HG03060 (cell line): ENCODE results near the gene SLX4.
"Not testable (repeated sequence)": the region's sequence is repeated elsewhere in the genome, so short reads cannot be mapped to it uniquely, and the experiment has no call there.

Experiments
- ATAC-seq: cut with Tn5 transposase; IDR thresholded peaks from one replicate; pipeline ENCODE4 v1.9.1; 2021; ENCODE audit warnings: low read depth, moderate number of reproducible peaks; ENCODE audit not compliant: unreplicated experiment

SLX4 gene

GRCh38 chr16:3611146-3611975, at the start of gene SLX4:
Gene SLX4 (minus strand): TSS chr16:3611606. CDS start chr16:3608964, 2,642 bp downstream.
- peak; percentile 50 for ATAC-seq

GRCh38 chr16:3659251-3659650, 47.8 kb upstream of the SLX4 start:
- ATAC-seq, result no peak

DNA sequence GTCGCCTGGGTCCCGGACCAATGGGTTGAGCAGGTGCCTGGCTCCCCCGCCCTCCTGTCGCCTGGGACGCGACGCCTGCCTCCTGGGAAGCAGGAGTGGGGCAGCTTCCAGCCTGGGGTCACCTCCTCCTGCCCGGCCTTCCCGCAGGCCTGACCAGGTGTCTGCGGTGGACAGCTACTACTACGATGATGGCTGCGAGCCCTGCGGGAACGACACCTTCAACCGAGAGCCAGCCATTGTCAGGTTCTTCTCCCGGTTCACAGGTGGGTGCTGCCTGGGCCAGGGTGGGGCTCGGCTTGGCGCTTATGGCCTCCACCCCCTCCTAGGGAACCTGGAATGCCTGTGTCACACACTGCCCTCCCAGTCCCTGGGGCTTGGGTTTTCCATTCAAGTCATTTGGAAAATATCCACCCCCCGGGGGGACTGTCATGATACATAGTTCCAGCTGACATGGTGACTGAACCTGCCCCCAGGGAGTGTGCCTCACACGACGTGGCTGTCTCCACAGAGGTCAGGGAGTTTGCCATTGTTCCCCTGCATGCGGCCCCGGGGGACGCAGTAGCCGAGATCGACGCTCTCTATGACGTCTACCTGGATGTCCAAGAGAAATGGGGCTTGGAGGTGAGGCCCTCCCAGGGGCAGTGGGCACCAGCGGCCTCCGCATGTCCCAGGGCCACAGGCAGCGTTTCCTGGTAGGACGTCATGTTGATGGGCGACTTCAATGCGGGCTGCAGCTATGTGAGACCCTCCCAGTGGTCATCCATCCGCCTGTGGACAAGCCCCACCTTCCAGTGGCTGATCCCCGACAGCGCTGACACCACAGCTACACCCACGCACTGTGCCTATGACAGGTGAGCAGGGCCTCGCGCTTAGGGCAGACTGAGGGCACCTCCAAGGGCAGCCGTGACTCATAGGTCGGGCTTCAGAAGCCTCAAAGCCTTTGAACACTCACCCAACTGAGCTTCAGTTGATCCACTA, 45.4 kb upstream of the SLX4 start:
- ATAC-seq, result no peak

DNA sequence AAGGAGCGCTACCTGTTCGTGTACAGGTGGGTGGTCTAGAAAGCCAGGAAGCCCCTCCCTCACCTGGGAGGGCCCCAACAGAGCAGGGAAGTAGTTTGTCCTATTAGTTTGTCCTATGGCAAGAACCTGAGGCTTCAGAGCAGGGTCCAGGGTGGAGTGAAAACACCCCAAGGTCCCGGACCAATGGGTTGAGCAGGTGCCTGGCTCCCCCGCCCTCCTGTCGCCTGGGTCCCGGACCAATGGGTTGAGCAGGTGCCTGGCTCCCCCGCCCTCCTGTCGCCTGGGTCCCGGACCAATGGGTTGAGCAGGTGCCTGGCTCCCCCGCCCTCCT, 44.7 kb upstream of the SLX4 start:
- ATAC-seq, result not testable (repeated sequence)

DNA sequence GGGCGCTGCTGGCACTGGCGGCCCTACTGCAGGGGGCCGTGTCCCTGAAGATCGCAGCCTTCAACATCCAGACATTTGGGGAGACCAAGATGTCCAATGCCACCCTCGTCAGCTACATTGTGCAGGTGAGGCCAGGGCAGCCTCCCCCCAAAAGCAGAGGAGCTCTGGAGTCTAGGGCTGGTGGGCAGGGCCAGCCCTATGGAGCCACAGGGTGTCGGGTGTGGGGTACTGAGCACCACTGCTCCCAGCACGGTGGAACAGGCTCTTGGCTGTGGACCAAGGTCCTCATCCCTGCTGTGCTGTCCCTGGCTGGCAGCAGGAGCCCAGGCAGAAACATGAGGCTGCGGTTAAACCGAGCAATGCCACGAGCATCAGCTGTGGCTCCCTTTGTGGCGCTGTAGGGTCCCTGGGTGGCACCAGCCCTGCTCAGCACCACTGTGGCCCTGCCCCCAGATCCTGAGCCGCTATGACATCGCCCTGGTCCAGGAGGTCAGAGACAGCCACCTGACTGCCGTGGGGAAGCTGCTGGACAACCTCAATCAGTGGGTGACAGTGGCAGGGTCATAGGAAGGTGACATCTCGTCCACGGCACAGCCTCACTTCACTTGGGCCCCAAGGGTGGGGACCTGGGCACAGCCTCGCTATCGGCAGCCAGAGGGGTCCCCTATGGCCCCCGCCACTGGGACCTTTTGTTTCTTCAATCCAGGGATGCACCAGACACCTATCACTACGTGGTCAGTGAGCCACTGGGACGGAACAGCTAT, 44.2 kb upstream of the SLX4 start:
- no peak for ATAC-seq

- no peak for ATAC-seq
Observed at GRCh38 chr16:3655030-3655395, 43.6 kb upstream of the SLX4 start.

GRCh38 chr16:3654249-3654991, 43.0 kb upstream of the SLX4 start, which contains the start of gene DNASE1:
Gene DNASE1 (plus strand): TSS chr16:3654691. CDS start chr16:3655374, 683 bp downstream.
- ATAC-seq, result no peak

GRCh38 chr16:3652373-3653195, 41.2 kb upstream of the SLX4 start:
- ATAC-seq, result no peak

DNA sequence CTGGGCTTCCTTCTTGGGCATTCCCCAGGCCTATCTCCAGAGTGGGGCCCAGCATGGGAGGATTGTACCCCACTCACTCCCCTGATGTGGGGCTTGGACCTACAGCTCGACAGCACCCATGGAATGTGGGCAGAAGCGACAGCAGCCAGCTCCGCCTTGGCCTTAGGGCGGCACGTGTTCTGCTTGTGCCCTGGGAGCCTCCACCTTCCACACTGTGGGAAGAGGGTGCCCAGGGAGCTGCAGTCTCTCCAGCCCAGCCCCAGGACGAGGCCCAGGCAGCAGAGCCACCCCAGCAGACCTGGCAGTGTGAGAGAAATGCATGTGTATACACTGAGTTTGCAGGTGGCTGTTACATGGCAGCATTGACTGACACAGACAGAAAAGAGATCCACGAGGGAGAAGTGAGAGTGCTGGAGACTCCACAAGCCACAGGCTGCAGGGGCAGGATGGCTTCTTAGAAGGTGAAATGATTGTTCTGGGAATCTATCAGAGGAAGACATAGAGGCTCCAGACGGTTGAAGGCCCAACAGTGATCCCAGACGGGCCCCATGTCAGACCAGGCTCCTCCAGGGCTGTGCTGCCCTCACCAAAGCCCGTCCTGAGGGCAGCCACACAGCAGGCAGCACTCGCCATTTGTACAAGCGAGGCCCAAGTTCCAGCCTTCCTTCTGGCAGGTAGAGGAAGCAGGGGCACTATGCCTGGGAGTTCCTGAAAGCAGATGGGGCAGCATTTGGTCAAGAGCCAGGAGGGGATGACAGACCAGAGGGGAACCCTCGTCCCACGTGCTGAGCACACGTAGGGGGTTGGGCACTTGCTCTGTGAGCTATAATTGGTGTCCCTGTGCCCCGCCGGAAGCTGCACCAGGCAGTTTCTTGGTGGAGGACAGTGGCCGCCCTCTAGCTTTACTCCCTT, 40.3 kb upstream of the SLX4 start:
- ATAC-seq, result no peak

GRCh38 chr16:3650631-3651265, 39.3 kb upstream of the SLX4 start:
- no peak for ATAC-seq

GRCh38 chr16:3646348-3646920, 35.0 kb upstream of the SLX4 start:
- ATAC-seq, result no peak

- no peak for ATAC-seq
Observed at GRCh38 chr16:3645504-3646347, 34.3 kb upstream of the SLX4 start.

GRCh38 chr16:3645108-3645503, 33.7 kb upstream of the SLX4 start:
- ATAC-seq, result no peak

GRCh38 chr16:3643095-3643730, 31.8 kb upstream of the SLX4 start:
- no peak for ATAC-seq

DNA sequence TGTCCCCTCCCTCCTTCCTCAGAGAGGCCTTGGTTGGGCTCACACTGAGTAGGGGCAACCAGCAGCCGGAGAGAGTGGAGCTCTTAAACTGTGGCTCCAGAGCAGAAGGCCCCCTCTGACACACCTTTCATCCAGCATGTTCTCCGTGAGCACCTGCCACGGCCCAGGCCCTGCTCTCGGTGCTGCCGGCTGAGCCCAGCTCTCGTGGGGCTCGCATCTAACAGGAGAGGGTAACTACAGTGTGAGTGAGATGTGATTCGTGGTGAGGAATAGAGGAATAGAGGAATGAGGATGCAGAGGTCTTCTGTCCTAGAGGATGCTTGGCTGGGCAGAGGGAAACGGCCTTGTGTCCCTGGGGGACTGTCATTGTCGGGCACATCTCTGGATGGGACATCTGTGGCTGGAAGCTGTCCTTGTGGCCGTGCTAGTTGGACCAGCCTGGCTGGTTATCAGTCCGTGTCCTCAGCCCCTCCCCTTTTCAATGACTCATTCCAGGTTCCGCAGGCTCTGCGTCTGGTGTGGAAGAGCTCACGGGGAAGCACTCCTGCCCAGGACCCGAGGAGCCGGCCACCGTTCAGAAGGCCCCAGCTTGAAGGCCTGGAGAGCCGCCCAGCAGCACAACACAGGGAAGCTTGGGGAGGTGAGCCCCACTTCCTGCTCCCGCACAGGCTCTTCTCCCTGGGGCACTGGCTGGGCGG, 31.1 kb upstream of the SLX4 start:
- no peak for ATAC-seq
